NCI-H1092 (cell line): ENCODE data around the gene EPHA3.

Experiments used
- DNase-seq: peaks from one replicate; lab custom pipeline; 2025; lab: John Stamatoyannopoulos, UW

The EPHA3 gene

DNA sequence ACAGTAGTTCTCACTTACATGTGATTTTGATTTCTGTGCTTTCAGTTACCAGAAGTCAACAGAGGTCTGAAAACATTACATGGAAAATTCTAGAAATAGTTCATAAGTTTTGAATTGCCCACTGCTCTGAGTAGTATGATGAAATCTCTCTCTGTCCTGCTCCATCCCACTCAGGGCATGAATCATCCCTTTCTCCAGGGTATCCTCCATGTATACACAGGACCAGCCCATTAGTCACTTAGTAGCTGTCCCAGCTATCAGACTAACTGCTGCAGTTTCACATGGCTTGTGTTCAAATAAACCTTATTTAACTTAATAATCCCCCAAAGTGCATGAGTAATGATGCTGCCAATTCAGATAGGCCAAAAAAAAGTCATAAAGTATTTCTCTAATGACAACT lies 38.6 kb downstream of the EPHA3 start:
- no peak for DNase-seq

DNA sequence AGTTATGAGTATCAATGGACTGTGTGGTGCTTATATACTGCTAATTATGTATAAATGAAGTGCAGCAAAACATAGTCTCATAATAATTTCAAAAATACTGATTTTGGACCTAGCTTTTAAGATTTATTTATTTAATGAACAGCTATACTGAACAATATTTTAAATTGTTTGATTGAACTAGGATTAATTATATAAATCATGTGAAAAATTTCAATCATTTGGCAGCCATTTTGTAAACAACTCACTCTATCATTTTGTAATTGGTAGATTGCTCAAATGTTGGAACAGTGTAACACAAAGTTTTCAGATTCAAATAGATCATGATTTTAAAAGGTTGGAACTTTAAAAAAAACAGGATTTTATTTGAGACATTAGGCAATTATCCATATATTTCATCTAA lies 47.0 kb downstream of the EPHA3 start:
- no peak for DNase-seq

DNA sequence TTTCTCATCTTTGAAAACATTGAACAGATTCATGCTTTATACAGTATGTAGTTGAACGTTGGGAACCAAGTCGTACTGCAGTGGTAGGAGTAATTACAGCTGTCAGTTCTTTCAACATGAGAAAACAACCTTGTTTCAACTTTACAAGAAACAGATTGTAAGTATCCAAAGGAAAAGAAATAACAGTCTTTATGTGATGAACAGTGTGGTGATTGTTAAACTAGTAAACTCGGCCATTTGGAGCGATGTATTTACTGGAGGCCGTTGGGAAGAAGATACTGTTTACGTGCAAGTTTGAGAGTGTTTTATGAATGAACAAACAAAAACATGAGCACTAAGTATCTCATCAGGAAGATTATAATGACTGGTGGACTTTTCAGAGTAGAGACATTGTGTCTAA lies 48.4 kb downstream of the EPHA3 start:
- DNase-seq, result no peak

DNA sequence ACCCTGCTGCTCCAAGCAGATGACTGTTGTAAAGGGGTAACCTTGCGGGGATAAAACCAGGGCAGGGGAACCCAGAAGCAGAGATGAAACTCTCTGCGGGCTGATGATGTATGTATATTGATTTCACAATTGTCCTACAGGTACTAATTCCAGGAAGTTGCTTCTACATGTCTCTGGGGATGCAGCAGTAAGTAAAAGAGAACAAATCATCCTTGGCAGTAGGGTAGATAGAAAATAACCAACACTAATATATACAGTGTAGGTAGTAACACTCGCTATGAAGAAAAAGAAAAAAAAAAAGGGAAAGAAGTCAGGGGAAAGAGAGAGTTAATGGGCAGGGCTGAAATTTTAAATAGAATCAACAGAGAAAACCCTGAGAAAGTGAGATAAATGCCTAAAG lies 50.2 kb downstream of the EPHA3 start:
- DNase-seq, result no peak

DNA sequence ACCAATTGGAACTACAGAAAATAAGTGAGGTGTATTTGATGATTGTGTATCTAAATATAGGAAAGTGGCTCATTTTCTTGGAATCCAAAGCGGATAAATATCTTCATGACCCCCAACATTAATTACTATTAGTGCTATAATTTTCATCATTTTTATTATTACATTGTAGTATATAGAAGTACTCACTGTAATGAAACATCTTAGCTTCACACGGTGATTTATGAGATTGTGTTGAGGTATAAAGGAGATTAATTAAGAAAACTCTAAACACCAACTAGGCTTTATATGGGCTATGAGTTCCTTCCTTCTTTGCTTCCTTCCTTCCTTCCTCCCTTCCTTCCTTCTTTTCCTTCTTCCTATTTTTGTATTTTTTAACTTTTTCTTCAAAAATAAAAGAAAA lies 52.2 kb downstream of the EPHA3 start:
- DNase-seq, result no peak

DNA sequence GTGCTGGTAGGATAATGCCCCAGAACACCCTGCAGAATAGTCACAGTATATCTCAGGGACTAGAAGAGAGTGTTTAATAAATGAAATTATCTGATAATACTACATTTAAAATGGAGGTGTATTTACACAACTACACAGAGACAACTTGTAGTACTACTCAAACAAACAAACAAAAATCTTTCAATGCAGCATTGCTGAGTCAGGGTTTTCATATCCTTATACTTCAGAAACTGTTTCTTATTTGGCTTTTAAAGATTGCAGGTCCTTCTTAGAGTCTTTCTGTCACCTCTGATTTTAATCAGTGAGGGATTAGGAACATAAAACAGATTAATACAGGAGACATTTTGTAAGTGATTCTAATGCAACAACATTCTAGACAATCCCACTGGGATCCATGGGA lies 57.4 kb downstream of the EPHA3 start:
- DNase-seq, result no peak

DNA sequence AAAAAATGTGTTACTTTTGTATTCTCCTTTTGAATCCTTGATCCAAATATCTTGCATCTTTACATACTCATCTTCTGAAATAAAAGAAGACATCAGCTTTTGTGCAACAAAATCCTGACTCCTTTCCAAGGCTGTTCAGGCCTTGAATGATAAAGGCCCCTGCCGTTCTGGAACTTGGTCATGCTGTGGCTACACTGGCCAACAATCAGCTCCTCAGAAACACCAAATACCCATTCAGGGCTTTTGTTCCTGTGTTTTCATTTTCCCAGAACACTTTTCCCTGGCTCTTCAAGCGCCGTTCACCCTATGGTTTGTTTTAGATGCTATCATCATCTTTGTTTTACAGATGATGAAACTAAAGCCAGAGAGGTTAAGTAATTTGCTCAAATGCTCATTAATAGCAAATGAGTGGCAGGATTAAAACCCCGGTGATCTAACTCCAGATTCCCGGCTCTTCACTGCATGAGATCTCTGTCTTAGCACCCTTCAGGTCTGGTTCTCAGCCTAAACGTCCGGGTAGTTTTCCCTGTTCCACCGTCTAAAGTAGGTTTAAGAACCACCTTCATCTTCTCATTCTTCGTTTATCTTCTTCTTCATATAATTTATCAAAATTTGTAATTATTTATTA lies 58.3 kb downstream of the EPHA3 start:
- no peak for DNase-seq

DNA sequence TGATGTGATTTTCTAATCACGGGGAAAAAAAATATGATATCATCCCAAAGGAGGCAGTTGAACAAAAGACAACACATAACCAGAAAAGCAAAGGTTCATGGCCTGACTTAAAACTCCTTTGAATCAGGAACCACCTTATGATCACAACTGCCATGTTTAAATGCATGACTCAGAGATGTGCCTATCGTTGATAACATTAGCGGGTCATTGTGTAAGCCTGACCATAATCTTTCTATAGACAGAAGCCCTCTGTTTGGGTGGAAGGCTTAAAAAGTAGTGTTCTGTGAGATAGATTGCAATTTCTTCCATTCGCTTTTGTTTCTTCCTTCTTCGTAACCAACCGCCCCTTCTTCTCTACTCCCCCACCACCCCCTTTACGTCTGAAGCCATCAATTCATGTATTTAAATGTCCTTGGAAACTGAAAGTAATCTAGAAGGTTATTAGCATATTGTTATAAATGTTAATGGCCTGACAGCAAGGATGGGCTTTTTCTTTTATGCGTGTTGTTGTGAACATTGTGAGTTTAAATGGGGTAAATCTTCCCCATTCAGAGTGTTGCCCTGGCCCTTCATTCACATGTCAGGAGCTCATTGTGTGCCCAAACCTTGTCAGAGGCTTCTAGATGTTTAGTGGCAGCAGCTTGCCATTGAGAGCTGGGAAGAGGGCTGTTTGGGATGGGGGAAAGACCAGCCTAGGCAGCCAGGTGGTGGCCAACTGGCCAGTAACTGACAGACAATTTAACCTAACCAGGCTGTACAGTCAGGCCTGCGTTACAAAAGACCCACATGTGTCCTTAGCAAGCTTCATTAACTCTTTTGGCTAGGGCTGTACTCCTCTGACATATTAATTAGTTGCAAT lies 64.5 kb downstream of the EPHA3 start:
- DNase-seq, result no peak

DNA sequence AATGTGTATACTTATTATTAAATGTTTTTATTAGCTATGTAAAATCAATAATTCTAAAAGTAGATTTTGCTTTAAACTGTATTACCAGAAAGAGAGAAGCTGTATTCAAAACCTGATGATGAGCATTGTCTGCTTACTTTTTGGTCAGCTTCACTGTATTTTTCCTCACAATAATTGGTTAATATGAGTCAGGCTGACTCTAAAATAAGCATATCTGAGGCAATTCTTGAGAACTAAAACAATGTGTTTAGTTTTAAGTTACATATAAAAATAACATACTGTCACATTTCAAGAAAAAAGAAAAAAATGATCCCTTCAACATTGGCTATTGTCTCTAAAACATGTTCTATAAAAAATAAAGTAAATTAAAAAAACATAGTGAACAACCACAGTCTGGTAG lies 66.1 kb downstream of the EPHA3 start:
- no peak for DNase-seq

DNA sequence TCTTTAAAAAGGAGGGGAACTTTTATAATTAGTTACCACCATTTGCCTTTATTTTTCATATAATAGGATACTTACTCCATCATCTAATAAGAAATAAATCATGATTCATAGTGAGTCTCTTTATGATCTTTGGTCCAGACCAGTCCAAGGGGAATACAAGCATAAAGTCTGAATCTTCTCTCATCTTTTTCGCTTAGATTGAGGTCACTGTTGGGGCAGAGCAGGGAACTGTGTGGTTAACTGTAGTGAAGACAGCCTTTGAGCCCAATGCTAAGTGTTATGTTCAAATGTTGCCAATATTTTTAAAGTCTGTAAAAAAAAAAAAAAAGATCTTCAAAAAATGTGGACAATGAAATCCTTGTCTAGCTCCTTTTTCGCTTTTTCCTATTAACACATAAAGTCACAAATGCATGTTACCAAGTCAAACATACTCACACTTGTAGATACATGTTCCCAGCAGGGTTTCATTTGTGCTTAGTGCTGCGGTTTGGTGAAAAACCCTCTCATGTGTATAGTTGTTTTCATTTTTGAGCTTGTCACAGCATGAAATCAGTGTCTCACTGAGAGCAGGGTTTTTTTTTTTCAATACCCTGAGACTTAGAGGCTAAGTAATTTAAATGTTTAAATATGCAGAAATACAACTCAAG lies 72.1 kb downstream of the EPHA3 start:
- no peak for DNase-seq

DNA sequence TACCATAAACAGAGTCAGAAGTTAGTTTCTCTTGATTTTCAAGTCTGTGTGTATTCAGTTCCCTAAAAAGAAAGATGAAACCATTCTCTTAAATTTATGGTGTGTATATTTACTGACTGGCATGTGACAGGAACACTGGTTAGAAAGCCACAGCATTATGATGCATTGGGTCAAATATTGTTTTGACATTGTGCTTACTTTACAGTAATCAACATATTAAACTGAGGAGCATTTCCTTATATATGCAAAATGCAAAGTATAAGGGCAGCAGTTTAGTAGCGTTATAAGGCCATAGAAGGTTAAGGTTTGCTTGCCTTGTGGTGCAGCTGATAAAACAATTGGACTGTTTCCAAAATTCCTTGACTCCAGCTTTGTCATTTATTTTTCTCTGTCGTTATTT lies 72.9 kb downstream of the EPHA3 start:
- DNase-seq, result no peak

DNA sequence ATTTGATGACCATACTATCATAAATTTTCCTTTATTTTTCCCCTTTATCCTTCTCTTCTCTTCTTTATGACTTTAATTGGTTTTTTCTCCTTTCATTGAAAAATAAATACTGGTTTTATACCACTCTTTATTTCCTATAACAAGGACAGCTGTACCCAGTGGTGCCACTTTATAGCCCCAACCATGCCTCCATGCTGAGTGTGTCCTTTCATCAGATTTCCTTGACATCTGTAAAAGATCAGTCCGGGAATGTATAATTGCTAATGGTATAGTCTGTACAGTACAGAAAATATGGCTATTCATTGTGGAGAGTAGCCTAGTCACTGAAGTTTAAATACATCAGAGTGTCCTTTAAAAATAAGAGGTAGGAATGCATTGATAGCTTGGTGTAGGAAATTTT lies 74.6 kb downstream of the EPHA3 start:
- DNase-seq, result no peak

DNA sequence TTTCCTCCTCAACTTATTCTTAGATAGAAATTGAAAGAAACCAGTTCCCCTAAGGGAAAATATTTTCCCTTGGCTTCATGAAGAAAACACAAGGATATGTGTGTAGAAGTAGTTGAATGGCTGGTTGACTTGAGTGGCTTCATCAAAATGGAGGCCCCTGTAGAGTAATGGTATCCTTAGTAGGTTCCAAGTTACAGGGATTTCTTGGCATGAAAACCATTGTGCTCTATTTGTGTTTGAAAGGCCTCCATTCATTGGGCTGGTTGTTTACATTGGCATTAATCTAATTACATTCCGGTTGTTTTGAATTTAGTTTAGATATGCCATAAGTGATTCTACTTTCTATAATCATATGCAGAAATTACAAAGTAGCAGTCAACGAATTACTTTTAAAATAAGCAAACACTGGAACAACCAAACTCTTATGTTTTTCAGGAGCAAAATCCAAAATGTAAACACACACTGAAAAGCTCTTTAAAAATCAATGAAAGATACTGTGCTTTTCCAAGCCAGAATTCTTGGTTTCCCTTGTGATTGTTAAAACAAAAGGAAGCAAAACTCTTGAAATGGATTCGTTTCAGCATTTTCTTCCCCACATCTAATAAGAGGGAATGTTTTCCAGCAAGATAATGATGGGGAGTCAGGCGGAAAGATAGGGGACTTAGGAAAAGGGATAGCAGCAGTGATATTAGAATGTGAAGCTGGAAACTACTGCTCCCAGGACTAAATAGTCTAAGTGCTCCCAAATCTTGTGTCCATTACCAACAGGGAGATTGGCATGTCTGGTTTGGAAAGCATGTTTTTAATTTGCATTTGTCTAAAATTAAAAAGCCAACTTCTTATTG lies 77.0 kb downstream of the EPHA3 start:
- DNase-seq, result no peak

DNA sequence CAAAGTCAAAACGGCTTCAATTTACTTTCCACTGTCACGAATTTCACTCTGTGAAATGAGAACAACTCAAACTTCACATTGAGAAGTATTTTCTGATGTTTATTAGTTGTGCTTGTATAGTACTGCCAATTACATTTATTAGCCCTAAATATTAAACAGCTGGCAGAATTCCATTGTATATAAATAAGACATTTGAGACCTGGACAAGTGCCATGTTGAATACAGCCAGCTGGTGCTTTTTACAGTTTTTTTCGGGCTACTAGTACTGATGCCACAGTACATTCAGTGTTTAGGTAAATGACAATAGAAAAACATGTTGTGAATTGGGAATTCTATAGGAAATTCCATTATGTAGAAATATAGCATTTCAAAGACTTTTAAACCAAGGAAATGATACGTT lies 79.0 kb downstream of the EPHA3 start:
- DNase-seq, result no peak

DNA sequence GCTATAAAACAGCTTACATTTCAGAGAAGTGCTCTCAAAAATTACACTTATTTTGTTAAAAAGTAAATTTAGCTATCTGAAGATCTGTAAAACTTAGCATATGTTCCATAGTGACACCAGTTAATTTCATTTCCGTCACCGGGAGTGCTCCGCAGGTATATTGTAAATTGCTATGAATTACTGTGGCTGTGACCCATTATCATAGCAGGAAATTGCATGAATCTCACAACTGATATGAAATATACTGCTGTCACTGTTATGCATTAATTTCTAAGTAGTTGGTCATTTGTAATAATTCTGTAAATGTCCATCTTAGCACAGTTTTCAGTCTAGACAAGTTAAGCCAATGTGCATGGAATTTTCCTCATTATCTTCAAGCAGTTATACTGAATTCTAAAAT lies 91.2 kb downstream of the EPHA3 start:
- DNase-seq, result no peak

DNA sequence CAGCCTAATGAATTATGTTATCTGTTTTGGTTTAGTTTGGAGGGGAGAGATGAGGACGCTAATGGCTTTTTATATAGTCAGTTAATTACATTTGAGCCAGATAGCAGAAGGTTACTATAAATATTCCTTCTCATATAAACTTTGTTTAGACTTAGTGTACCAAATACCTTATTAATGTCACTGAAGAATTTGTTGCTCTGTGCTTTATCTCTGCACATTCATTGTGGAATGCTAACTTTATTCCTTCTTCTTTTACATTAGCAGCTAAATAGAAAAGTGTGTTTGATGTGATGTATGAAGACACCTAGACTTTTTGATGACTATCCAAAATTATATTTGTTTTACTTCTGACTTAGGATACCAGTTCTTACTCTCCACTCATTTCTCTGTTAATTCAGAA lies 105.2 kb downstream of the EPHA3 start:
- DNase-seq, result no peak

DNA sequence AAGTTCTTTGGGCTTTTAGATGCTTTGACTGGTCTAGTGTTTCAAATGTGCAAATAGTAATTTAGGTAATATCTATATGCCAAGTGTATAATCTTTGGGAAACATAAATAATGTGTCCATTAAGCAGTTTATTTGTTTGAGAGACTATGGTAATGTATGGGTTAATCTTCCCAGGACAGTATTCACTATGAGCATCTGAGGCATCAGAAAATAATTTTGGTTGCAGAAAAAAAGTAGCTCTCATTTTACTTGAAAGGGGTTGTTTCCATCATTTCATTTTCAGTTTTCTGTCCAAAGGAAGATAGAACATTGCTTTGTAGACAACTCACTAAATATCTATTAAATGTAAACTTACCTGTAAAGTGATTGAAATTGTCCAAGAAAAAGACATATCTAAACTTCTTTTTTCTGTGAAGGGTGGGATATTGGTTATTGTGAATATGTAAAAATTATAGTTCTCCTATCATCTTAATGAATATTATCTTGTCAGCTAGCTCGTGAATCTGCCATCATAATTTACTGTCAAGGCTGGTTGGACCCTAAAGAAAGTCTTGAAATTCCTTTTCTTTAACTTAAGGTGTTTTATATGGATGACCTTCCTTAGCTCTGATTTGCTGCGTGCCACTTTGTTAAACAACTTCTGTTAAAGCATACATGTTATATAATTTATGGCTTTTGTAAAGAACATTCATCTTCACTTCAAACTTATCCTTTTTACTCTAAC lies 108.8 kb downstream of the EPHA3 start:
- no peak for DNase-seq

DNA sequence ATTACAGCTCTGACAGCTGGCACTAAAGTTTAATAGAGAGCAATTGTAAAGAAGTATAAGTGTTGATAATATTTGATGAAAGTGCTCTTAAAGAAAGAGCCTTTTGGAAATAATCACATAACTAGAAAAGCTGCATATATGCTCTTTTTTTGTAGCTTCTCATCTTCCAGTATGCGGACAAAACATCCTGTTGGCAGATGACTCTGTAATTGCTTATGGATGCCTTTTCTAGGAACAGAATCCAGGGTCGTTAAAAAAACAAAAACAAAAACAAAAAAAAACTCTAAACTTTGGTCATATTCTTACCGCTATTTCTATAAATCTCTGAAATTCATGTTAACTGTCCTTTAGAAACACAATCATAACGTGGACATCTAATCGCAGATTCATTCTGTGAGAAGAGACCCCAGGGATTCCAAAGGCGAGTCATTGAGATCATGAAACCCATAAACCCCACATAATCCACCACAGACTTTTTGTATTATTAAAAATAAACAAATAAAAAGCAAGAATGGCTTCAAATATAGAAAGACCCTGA lies 109.8 kb downstream of the EPHA3 start:
- DNase-seq, result no peak

DNA sequence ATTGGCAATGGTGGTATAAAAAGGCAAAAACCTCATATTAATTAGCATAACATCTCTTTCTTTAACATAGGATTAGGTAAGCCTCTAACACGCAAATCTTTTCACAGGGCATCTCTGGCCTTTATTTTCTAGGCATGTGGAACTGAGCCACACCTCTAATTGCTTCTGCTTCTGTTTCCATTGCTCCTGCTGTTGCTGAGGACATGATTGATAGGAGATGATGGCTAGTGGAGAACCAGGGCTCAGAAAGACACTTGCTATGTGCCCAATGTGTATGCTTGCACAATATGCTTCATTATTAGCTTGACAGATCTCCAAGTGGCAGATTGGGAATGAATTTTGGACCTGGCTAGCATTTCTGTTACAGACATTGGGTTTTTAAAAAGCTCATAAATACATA lies 114.5 kb downstream of the EPHA3 start:
- no peak for DNase-seq

DNA sequence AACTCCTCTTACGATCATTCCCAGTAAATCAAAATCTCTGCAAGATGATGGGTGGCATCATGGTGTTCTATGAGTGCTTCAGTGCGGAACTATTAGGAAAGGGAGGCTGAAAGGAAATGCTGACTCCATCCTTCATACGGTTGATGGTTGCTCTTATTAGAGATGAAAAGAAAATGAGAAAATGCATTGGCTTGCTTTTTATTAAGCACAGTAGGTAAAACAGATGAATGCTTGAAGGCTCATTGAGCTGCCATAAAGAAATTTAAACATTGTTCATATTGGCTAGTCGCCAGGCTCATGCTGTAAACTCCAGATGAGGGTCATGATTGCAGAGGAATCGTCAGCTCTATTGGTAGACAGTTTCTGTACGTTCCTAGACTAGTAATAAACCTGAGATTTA lies 115.8 kb downstream of the EPHA3 start:
- no peak for DNase-seq

DNA sequence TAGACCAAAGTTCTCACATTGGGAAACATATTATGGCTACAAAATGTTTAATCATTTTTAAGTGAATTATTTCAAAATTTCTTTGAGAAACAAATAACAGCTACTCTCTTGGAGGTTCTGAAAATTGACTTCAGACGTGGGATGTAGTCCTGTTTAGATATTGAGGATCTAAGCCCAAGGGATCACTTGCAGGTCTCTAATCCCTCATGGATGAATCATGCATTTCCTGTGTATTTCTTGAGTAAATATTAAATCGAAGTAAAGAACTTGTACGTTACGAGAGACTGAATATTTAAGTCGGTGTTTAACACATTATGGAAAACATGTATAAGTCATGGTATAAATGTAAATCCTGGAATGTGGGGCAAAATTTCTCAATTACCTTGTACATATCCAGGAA lies 119.8 kb downstream of the EPHA3 start:
- no peak for DNase-seq

DNA sequence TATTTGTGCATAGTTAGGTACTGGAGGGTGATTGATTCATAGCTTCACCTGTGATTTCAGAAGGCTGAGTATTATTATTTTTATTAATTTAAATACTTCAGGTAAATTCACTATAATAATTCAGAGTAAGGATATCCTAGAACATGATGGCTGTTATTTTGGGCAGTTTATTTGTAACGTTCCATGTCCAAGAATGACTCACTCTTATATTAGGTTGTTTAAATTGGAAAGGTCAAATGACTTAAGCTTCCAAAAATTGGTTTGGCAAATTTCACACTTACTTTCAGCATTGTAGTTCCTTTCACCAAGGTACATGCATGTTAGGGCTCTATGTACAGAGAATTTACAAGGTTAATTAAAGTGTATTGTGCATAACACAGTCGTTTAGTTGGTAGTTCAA lies 120.2 kb downstream of the EPHA3 start:
- no peak for DNase-seq
